NCI-H146 (cell line): Measurements from ENCODE around the gene TCEA2.

Experiments used
- DNase-seq: peaks from one replicate; lab custom pipeline; 2025; lab: John Stamatoyannopoulos, UW

TCEA2 gene

GRCh38 chr20:64049060-64049877 is 13.7 kb upstream of the TCEA2 start, which contains the start of gene SOX18:
TSS of gene SOX18 (minus strand) at chr20:64049639. CDS start at chr20:64049516, 123 bp downstream.
- peak; percentile 34 for DNase-seq

DNA sequence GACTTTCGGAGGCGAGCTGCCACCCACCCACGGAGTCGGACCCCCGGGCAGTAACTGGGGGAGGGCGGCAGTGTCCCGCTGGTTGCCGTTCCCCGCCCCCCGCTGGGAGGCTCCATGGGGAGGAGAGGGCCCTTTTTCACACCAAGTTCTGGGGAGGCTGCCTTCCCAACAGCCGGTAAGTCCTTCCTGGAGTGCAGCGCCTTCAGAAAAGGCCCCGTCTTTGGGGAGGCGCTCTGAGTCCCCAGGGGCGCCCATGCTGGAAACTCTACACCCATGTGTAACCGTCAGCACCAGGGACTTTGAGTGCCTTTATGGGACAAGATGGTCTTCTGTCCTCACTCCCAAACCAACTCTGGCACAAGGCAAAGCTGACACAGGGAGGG is 13.1 kb upstream of the TCEA2 start:
- no peak for DNase-seq

DNA sequence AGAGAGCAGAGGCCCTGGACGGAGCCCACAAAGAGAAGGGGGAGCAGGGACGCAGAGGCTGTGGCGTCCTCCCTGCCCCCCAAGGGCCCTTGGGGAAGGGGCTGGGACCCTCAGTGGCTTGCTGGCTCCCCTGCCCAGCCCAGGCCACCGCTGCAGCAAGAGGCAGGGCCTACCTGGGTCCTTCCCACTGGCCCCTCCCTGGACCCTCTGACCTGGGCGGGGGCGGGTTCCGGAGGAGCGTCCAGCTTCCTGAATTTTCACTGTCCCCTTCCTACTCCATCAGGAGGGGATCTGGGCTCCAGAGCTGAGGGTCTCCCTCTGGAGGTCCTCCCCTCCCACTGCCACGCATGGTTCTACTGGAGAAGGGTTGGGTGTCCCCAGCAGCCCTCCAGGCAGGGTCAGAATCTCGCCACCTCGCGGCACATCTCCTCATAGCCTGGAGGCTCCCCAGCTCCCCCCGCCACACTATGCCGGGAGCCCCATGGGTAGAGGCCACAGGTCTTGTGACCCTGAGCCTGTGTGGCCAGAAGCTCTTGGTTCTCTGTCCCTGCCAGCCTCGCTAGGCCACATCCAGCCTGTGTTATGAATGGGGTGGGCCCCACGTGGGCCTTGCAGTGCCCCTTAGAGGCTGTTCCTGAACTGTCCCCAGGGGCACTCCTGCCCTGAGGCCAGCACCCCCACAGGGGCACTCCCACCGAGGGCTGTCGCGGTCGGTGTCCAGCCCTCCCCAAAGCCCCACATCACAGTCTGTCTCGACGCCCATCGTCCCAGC is 12.6 kb upstream of the TCEA2 start:
- DNase-seq: no peak

GRCh38 chr20:64051033-64051452 is 12.0 kb upstream of the TCEA2 start:
- no peak for DNase-seq

DNA sequence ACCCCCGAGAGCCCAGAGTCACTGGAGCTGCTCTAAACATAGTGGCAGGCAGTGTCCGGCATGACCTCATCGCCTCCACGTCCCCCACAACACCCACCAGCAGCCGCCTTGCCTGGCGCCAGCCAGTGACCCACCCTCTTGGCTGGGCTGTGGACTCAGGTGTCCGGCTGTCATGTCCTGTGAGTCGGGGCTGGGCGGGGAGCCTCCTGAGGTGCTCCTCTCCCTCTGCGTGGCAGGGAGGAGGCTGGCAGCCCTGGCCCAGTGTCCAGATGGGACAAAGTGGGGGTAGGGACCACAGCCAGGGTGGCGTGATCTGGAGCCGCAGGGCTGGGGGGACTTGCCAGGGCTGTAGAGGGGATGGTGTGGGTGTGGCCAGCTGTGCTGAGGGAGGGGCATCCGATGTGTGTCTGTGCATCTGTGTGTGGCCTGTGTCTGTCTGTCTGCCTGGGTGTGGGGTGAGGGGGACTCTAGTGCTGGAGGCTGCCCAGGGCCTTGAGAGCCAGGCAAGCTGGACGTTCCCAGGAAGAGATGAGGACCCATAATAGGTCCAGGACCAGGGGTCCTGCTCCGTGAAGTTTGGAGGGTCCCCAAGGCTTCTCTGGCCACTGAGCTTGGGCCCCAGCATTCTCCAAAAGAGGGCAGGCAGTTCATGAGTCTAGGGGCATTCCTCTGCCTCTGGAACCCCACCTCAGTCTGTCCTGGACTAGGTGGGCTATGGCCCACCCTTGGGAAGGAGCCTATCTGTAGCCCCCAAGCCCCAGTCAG is 11.3 kb upstream of the TCEA2 start:
- no peak for DNase-seq

GRCh38 chr20:64052326-64052722 is 10.7 kb upstream of the TCEA2 start:
- no peak for DNase-seq

DNA sequence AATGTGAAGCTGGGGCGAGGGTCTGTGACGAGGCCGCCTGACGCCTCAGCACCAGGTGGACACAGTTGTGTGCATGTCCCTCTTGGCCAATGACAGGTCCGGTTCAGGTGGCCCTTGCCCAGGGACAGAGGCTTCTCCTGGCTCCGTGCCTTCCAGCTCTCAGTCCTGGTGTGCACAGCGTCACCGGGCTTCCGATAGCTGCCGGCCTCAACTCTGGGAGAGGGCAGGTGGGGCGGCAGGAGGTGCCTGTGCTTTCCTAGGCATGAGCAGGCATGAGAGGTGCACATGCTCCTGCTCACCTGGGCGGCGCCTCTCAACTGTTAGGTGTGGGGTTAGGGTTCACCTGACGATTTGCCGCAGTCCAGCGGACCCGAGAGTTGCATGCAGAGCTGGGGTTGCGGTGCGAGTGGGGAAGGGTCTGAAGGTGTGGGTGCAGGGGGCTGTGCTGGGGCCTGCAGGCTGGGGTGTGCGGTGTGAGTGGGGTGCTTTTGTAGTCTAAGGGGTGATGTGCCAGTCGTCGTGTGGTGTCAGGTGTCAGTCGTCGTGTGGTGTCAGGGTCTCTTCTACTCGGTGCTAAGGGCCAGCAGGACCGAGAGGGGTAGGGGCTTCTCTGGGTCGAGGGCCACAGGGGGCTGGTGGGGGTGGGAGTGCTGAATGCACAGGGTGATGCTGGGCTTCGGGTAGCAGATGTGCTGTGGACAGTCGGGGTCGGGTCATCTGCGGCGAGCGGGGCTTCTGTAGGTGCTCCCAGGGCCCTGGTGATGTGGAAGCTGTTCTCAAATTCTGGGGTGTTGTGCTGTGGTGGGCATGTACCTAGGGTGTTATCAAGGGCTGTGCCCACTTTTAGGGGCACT is 9.8 kb upstream of the TCEA2 start:
- no peak for DNase-seq

- DNase-seq: peak; percentile 21
Measured at GRCh38 chr20:64053841-64054661, 8.9 kb upstream of the TCEA2 start.

DNA sequence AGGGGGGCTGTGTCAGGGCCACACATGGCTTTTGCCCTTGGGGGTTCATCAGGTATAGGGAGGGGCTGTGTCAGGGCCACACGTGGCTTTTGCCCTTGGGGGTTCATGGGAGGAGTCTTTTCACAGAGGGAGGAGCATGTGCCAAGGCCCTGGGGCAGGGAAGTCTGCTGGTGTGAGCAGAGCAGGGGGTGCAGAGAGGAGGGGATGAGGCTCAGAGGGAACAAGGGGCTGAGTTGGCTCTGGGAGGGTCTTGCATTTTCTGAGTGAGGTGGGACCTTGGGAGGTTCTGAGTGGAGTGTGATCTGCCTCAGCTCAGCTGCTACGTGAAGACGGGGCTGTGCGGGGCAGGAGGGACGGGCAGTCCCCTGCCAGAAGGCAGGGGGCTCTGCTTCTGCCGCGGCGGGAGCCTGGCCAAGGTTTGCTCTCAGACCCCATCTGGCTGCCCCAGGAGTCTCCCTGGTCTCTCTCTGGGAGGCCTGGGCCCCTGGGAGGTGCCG is 7.6 kb upstream of the TCEA2 start:
- no peak for DNase-seq

DNA sequence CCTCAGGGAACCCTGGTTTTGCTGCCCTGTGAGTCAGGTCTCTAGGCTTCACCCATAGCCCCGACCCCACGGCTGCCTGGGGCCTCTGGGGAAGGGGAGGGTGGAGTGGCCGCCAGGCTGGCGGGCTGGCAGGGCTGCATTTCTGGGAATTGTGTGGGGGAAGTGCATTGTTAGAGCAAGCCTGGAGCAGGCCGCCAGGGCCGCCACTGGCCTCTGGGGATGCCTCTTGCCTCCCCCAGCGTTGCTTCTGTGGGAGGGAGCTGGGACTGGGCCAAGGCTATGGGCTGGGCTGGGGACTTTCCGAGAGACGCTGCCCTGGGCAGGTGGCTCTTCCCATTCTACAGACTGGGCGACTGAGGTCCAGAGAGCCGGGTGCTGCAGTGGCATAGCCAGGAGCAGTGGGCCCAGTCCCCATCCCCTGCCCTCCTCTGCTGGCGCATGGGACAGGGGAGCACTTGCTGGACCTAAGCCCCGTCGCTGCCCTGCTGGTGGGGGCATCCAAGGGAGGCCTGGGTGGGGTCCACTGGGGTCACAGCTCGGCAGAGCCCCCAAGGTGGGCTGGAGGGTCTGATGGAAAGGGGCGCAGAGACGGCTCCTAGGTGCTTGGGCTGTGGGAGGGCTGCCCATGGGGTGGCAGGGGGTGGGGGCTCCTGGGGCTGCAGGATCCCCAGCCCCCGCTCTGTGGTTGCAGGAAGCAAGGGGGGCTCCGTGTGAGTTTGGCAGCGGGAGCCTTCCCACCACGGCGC is 6.9 kb upstream of the TCEA2 start:
- no peak for DNase-seq

DNA sequence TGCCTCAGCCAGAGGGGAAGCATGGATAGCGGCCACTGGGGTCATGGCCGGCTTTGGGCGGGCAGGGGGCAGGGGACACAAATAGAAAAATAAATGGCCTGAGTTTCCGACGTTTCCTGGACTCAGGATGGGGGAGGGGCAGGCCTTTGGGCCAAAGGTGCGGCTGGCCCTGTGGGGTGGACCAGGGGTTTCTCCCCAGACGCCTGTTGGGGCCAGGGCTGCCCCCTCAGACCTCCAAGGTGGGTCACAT is 6.4 kb upstream of the TCEA2 start:
- DNase-seq: no peak

GRCh38 chr20:64056889-64057627 is 5.9 kb upstream of the TCEA2 start:
- DNase-seq: no peak

GRCh38 chr20:64057628-64058498 is 5.1 kb upstream of the TCEA2 start:
- DNase-seq: peak; percentile 82

- DNase-seq: no peak
Measured at GRCh38 chr20:64058536-64058935, 4.5 kb upstream of the TCEA2 start.

- DNase-seq: no peak
Measured at GRCh38 chr20:64062276-64062595, 762 bp upstream of the TCEA2 start.

- no peak for DNase-seq
Measured at GRCh38 chr20:64063389-64064144, 569 bp downstream of the TCEA2 start.

GRCh38 chr20:64064145-64064698 is 1.2 kb downstream of the TCEA2 start:
- no peak for DNase-seq
